Cardiac fibroblast (primary cell): ENCODE data around the gene ISOC2.

Source experiments
- DNase-seq, 2 donors: peaks; one replicate each; pipeline versions ENCODE4 v3.0.0 to v3.0.0-alpha.2; 2010; ENCODE audit warnings: low read depth in 2 of 2
- H3K4me3 ChIP-seq, 2 donors: replicated peaks in 1 of 2; 1 replicate in 1 of 2; 2 replicates in 1 of 2; pipeline ENCODE4 v1.5.1; 2011; ENCODE audit warnings: low read depth in 2 of 2, low read length in 2 of 2, mild to moderate bottlenecking in 2 of 2, moderate library complexity in 1 of 2
- CTCF ChIP-seq: IDR thresholded peaks from one replicate; pipeline ENCODE4 v1.5.1; 2011; ENCODE audit warnings: low read depth, mild to moderate bottlenecking, low read length, inconsistent platforms

The ISOC2 gene

GRCh38 chr19:55437410-55437809 lies 24.0 kb downstream of the ISOC2 start:
- DNase-seq: peak; percentile 66 to 73
- no peak for TF ChIP-seq CTCF

GRCh38 chr19:55436847-55437246 lies 24.6 kb downstream of the ISOC2 start:
- H3K4me3 ChIP-seq: no peak overlapping the region
- DNase-seq: no peak
- no peak for TF ChIP-seq CTCF

More at GRCh38 chr19:55437410-55437809, 24.0 kb downstream of the ISOC2 start:
- no peak overlapping the region for H3K4me3 ChIP-seq

DNA sequence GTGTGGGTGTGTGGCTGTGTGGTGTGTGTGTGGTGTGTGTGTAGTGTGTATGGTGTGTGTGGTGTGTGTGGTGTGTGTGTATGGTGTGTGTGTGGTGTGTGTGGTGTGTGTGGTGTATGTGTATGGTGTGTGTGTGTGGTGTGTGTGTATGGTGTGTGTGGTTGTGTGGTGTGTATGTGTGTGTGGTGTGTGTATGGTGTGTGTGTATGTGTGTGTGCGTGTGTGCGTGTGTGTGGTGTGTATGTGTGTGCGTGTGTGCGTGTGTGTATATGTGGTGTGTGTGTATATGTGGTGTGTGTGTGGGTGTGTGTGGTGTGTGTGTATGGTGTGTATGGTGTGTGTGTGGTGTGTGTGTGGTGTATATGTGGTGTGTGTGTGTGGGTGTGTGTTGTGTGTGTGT lies 26.4 kb downstream of the ISOC2 start:
- no peak for TF ChIP-seq CTCF
- no peak overlapping the region for H3K4me3 ChIP-seq
- no peak for DNase-seq

GRCh38 chr19:55434356-55434919 lies 27.0 kb downstream of the ISOC2 start:
- TF ChIP-seq CTCF: no peak
- no peak for DNase-seq
- H3K4me3 ChIP-seq: no peak overlapping the region

DNA sequence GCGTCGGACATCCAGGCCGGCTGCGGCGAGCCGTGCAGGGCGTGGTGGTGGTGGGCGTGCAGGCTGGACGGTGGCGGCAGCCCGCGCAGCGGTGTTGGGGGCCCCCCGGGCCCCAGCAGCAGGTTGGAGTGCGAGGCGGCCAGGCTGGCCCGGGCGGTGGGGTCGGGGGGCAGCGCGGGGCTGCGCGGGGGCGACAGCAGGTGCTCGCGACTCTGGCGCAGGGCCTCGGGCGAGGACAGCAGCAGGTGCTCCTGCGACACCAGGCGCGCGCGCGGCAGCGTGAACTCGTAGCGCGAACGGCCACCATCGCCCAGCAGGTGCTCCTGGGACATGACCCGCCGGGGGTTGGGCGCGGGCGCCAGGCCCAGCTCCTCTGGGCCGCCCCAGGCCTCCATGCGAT lies 28.1 kb downstream of the ISOC2 start:
- no peak for TF ChIP-seq CTCF
- DNase-seq: no peak
- H3K4me3 ChIP-seq: no peak overlapping the region

- no peak for DNase-seq
- no peak overlapping the region for H3K4me3 ChIP-seq
- no peak for TF ChIP-seq CTCF
Measured at GRCh38 chr19:55432241-55432959, 29.0 kb downstream of the ISOC2 start.

- DNase-seq: no peak
- no peak overlapping the region for H3K4me3 ChIP-seq
- TF ChIP-seq CTCF: no peak
Measured at GRCh38 chr19:55431183-55431582, 30.3 kb downstream of the ISOC2 start.
